CD4-positive, alpha-beta T cell treated with Interleukin-4 for 1 hour (primary cell): ENCODE results near the gene ARF5.

ENCODE experiments used
- DNase-seq, 2 donors: peaks; one replicate each; pipeline ENCODE4 v3.0.0-alpha.2; 2020 to 2022

The ARF5 gene

GRCh38 chr7:127638197-127638596, 50.0 kb downstream of the ARF5 start:
- DNase-seq, result no peak
